Liver (tissue), 3 donors: ENCODE measurements around the gene XRN1.

Experiments used
- EGR1 ChIP-seq, 2 donors: IDR thresholded peaks; 2 replicates each; pipeline ENCODE4 v1.6.1; 2016 to 2018; ENCODE audit warnings: antibody characterized with exemption in 2 of 2, low read depth in 2 of 2
- GABPA ChIP-seq, 2 donors: IDR thresholded peaks in 1 of 2; conservative IDR thresholded peaks in 1 of 2; 2 replicates each; pipeline ENCODE4 v1.6.1; 2016; ENCODE audit warnings: antibody characterized with exemption in 2 of 2, mild to moderate bottlenecking in 1 of 2, moderate library complexity in 1 of 2
- HNF4A ChIP-seq, 2 donors: conservative IDR thresholded peaks; 2 replicates each; pipeline ENCODE4 v1.6.1; 2016; ENCODE audit warnings: antibody characterized with exemption in 2 of 2, mild to moderate bottlenecking in 2 of 2
- JUND ChIP-seq, 2 donors: IDR thresholded peaks; 2 replicates each; pipeline ENCODE4 v1.6.1; 2016; ENCODE audit warnings: antibody characterized with exemption in 2 of 2
- RAD21 ChIP-seq, 2 donors: IDR thresholded peaks; 2 replicates each; pipeline ENCODE4 v1.6.1; 2016; ENCODE audit warnings: antibody characterized with exemption in 2 of 2, mild to moderate bottlenecking in 2 of 2
- SP1 ChIP-seq: IDR thresholded peaks from 2 replicates; pipeline ENCODE4 v1.6.1; 2018; ENCODE audit warnings: antibody characterized with exemption, mild to moderate bottlenecking
- TAF1 ChIP-seq: conservative IDR thresholded peaks from 2 replicates; pipeline ENCODE4 v1.6.1; 2016; ENCODE audit warnings: antibody characterized with exemption, mild to moderate bottlenecking
- YY1 ChIP-seq: IDR thresholded peaks from 2 replicates; pipeline ENCODE4 v1.6.1; 2016; ENCODE audit warnings: antibody characterized with exemption, mild to moderate bottlenecking
- TF ChIP-seq, protein P1 (sequence below): fragments of 150-350 bp; IDR thresholded peaks from 2 replicates; pipeline ENCODE4 v1.5.1; 2017; ENCODE audit warnings: improper control_type of control experiment, low read depth, low read length; ENCODE audit not compliant: missing input control
- TF ChIP-seq, protein P2 (sequence below): IDR thresholded peaks from 2 replicates; pipeline ENCODE4 v1.6.1; 2016; ENCODE audit warnings: antibody characterized with exemption, mild to moderate bottlenecking
- TF ChIP-seq, protein P3 (sequence below): IDR thresholded peaks from 2 replicates; pipeline ENCODE4 v1.6.1; 2016; ENCODE audit warnings: antibody characterized with exemption
- donor health status: healthy.
- donor health status: healthy.

GRCh38 chr3:142447301-142447851 lies 461 bp downstream of the XRN1 start:
- TF ChIP-seq, protein P1, sequence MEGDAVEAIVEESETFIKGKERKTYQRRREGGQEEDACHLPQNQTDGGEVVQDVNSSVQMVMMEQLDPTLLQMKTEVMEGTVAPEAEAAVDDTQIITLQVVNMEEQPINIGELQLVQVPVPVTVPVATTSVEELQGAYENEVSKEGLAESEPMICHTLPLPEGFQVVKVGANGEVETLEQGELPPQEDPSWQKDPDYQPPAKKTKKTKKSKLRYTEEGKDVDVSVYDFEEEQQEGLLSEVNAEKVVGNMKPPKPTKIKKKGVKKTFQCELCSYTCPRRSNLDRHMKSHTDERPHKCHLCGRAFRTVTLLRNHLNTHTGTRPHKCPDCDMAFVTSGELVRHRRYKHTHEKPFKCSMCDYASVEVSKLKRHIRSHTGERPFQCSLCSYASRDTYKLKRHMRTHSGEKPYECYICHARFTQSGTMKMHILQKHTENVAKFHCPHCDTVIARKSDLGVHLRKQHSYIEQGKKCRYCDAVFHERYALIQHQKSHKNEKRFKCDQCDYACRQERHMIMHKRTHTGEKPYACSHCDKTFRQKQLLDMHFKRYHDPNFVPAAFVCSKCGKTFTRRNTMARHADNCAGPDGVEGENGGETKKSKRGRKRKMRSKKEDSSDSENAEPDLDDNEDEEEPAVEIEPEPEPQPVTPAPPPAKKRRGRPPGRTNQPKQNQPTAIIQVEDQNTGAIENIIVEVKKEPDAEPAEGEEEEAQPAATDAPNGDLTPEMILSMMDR = no peak
- TF ChIP-seq JUND (IDR thresholded peaks at IDR 0.05) (no peak), SP1 (no peak), RAD21 (IDR thresholded peaks at IDR 0.05) (no peak), GABPA (IDR thresholded peaks at IDR 0.05 in 1 of 2, conservative IDR thresholded peaks at IDR 0.05 in 1 of 2) (no peak), TAF1 (no peak), YY1 (no peak), EGR1 (IDR thresholded peaks at IDR 0.05; ENCODE audit: low read depth in 2 of 2) (no peak), HNF4A (conservative IDR thresholded peaks at IDR 0.05) (no peak)
- TF ChIP-seq, protein P2, sequence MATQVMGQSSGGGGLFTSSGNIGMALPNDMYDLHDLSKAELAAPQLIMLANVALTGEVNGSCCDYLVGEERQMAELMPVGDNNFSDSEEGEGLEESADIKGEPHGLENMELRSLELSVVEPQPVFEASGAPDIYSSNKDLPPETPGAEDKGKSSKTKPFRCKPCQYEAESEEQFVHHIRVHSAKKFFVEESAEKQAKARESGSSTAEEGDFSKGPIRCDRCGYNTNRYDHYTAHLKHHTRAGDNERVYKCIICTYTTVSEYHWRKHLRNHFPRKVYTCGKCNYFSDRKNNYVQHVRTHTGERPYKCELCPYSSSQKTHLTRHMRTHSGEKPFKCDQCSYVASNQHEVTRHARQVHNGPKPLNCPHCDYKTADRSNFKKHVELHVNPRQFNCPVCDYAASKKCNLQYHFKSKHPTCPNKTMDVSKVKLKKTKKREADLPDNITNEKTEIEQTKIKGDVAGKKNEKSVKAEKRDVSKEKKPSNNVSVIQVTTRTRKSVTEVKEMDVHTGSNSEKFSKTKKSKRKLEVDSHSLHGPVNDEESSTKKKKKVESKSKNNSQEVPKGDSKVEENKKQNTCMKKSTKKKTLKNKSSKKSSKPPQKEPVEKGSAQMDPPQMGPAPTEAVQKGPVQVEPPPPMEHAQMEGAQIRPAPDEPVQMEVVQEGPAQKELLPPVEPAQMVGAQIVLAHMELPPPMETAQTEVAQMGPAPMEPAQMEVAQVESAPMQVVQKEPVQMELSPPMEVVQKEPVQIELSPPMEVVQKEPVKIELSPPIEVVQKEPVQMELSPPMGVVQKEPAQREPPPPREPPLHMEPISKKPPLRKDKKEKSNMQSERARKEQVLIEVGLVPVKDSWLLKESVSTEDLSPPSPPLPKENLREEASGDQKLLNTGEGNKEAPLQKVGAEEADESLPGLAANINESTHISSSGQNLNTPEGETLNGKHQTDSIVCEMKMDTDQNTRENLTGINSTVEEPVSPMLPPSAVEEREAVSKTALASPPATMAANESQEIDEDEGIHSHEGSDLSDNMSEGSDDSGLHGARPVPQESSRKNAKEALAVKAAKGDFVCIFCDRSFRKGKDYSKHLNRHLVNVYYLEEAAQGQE = no peak
- TF ChIP-seq, protein P3, sequence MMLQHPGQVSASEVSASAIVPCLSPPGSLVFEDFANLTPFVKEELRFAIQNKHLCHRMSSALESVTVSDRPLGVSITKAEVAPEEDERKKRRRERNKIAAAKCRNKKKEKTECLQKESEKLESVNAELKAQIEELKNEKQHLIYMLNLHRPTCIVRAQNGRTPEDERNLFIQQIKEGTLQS = no peak
